ENCODE measurements around the gene ADSS1.

Gene ADSS1

DNA sequence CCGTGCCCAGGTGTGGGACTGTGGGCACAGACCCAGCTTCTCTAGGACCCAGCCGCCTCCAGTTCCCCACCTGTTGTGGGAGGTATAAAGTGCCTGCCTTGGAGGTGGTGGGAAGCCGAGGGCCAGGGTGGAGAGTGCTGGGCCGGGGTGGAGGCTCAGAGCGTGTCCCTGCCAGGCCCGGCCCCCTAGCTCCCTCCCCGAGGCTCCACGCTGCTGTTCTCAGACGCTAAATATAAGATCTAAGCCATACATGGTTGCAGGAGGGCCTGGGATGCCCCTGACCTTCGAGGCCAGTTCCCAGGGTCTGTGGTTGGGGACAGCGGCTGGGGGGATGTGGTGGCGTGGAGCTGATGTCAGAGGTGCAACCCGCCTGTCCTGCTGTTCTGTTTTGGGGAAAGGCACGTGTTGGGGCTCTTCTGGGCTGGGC, 23.8 kb upstream of the ADSS1 start:
- DNase-seq: no peak

GRCh38 chr14:104700747-104701217, 23.2 kb upstream of the ADSS1 start:
- DNase-seq: no peak

- DNase-seq: no peak
Measured at GRCh38 chr14:104701383-104702076, 22.5 kb upstream of the ADSS1 start.

GRCh38 chr14:104702106-104702505, 21.9 kb upstream of the ADSS1 start:
- DNase-seq: no peak

DNA sequence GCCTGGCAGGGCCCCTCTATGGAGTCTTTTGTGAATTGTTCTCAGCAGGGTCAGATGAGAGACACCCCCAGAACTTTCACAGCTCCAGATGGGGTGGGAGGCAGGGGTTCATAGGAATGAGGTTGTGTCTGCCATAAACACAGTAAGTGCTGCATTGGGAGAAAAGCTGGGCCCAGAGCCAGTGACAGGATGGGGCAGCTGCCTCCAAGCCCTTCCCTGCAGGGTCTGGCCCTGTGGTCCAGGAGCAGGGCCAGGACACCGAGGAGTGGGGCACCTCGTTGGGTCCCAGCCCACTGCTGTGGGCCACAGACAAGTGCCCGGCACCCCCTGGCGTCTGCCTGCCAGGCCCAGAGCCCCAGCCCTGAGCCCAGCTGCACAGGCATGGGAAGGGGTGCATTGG, 21.4 kb upstream of the ADSS1 start:
- DNase-seq: no peak

DNA sequence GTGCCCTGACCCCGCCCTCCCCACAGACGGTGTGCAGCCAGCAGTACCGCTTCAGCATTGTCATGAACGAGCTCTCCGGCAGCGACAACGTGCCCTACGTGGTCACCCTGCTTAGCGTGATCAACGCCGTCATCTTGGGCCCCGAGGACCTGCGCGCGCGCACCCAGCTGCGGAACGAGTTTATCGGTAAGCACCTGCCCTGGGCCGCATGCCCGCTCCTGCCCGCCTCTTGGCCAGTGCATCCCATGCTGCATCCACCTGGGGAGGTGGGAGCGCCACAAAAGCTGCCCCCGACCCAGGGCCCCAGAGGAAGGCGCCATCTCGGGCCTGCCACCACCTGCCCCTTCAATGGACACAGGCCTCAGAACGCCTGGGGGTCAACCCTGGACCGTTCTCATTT, 20.8 kb upstream of the ADSS1 start:
- no peak for DNase-seq

GRCh38 chr14:104704252-104704651, 19.8 kb upstream of the ADSS1 start:
- no peak for DNase-seq

GRCh38 chr14:104705340-104706047, 18.5 kb upstream of the ADSS1 start:
- DNase-seq: no peak

DNA sequence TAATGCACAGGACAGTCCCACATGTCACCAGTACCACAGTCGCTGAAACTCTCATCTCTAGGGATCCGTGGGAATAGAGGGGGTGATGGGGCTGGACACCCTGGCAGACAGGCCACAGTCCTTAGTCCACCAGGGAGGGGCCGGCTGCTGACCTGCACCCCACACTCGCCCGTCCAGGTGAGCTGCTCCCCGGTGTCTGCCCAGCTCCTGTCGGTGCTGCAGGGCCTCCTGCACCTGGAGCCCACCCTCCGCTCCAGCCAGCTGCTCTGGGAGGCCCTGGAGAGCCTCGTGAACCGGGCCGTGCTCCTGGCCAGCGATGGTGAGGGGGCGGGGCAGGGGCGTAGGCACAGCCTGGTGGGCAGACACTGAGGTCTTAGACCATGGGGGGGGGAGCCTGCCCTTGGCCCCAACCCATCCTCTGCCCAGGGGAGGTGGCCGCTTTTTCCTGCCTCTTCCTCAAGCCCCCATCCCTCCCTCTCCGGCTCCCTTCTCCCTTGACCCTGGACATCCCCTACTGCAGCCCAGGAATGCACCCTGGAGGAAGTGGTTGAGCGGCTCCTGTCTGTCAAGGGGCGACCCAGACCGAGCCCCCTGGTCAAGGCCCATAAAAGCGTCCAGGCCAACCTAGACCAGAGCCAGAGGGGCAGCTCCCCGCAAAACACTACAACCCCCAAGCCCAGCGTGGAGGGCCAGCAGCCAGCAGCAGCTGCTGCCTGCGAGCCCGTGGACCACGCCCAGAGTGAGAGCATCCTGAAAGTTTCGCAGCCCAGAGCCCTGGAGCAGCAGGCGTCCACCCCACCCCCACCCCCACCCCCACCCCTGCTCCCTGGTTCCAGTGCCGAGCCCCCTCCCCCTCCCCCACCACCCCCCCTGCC, 17.1 kb upstream of the ADSS1 start:
- DNase-seq: no peak

DNA sequence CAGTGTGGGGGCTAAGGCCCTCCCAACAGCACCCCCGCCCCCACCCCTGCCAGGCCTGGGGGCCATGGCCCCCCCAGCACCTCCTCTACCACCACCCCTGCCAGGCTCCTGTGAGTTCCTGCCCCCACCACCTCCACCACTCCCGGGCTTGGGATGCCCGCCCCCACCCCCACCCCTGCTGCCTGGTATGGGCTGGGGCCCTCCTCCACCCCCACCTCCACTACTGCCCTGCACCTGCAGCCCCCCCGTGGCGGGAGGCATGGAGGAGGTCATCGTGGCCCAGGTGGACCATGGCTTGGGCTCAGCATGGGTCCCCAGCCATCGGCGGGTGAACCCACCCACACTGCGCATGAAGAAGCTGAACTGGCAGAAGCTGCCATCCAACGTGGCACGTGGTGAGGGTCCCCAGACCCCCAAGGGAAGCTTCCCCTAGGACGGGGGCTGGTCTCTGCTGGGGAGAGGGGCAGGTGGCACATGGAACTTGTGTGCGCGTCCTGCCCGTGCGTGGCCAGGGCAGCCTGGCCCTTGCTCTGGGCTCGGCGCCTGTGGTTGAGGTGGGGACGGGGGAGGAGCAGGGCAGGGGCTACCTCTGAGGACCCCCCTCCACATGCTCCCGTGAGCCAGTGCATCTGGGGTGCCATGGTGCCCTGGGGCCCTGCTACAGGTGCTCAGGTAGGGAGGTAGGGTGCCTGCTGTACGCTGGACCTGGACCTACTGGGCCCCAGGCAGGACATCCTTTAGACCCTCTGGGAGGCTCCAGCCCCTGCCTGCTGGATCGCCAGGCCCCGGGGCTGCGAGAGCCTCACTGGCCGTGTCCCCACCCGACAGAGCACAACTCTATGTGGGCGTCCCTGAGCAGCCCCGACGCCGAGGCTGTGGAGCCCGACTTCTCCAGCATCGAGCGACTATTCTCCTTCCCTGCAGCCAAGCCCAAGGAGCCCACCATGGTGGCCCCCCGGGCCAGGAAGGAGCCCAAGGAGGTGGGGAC, 16.1 kb upstream of the ADSS1 start:
- DNase-seq: no peak

DNA sequence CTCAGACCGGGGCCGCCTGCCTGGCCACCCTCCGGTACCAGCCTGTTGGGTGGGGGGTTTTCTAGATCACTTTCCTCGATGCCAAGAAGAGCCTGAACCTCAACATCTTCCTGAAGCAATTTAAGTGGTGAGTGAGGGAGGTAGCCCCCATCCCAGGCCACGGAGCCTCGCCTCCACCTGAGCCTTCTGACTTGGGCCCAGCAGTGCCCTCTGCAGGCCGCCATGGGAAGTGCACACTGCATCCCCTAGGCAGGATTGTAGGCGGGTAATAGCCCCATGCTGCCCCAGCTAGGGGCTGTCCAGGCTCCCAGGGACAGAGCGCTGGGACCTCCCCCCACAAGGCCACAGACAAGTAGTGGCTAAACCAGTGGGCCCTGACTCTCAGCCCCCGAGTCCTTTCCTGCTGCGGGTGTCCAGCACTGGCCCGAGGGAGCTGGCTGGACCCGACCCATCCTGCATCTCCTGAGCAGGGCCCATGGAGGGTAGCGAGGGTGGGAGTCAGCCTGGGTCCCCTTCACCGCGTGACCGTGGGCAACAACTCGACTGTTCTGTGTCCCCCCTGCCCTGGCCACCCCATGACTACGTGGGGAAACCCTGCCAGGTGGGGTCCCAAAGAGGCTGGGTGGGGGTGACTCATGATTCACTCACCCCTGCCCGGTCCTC, 15.3 kb upstream of the ADSS1 start:
- DNase-seq: peak; percentile 64

GRCh38 chr14:104709387-104710039, 14.5 kb upstream of the ADSS1 start:
- DNase-seq: no peak

DNA sequence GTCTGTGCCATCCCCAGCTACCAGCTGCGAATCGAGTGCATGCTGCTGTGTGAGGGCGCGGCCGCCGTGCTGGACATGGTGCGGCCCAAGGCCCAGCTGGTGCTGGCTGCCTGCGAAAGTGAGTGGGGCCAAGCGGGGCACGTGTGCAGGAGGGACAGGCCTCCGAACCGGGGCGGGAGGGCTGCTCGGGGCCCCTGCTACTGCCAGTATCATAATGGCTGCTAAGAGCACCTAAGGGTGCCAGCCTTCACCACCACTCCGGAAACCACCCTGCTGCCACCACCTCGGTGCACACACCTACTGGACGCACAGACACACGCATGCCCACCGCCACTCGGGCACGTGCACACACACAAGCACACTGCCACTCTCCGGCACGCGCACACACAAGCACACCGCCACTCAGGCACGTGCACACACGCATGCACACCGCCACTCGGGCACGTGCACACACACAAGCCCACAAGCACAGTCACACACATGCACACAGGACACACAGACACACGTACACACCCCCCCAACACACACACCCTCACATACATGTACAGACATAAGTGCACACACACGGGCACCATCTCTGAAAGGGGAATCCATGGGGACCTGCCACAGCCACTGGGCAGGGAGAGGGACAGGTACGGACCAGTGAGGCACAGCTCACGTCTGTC, 13.8 kb upstream of the ADSS1 start:
- no peak for DNase-seq

DNA sequence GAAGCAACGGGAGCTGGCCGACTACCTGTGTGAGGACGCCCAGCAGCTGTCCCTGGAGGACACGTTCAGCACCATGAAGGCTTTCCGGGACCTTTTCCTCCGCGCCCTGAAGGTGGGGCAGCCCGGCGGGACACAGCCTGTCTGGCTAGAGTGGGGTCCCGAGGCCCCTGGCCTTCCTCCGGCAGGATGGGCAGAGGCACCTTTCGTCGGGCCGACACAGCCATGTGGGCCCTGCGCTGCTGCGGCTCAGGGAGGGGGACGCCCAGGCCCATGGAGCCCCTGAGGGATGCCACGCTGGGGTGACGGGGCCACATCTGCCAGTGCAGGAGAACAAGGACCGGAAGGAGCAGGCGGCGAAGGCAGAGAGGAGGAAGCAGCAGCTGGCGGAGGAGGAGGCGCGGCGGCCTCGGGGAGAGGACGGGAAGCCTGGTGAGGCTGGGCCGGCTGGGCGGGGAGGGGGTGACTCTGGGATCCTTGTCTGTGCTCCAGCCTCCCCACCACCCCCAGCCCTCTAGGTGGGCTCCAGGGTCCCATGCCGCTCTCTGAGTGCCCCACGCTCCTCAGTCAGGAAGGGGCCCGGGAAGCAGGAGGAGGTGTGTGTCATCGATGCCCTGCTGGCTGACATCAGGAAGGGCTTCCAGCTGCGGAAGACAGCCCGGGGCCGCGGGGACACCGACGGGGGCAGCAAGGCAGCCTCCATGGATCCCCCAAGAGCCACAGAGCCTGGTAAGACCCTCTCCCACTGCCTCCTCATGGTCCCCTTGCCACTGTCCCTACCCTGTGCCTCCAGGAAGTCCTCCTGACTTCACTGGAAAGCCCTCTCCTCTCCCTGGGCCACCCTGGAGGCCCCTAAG, 10.9 kb upstream of the ADSS1 start:
- DNase-seq: no peak

DNA sequence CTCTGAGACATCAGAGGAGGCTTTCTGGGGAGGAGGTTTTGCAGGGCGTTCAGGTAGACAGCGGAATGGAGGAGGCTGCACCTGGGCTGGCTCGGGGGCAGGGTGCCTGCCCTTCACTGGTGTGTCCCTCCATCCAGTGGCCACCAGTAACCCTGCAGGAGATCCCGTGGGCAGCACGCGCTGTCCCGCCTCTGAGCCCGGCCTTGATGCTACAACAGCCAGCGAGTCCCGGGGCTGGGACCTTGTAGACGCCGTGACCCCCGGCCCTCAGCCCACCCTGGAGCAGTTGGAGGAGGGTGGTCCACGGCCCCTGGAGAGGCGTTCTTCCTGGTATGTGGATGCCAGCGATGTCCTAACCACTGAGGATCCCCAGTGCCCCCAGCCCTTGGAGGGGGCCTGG, 10.0 kb upstream of the ADSS1 start:
- no peak for DNase-seq

- DNase-seq: no peak
Measured at GRCh38 chr14:104714681-104715080, 9.3 kb upstream of the ADSS1 start.

- no peak for DNase-seq
Measured at GRCh38 chr14:104715416-104715815, 8.6 kb upstream of the ADSS1 start.

GRCh38 chr14:104715871-104716270, 8.2 kb upstream of the ADSS1 start:
- DNase-seq: no peak

DNA sequence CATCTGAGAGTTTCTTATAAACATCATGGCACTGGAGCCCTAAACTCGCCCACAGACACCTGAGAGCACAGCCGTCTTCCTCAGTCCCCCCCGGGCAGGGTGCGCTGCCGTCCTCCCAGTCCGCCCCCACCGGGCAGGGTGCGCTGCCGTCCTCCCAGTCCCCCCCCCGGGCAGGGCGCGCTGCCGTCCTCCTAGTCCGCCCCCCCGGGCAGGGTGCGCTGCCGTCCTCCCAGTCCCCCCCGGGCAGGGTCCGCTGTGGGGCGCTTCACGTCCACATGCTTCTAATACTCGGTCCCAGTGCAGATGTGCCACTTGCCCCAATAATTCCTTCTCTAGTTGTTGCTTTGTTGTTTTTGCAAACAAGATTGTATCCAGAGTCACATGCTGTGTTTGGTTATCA, 6.9 kb upstream of the ADSS1 start:
- DNase-seq: no peak

DNA sequence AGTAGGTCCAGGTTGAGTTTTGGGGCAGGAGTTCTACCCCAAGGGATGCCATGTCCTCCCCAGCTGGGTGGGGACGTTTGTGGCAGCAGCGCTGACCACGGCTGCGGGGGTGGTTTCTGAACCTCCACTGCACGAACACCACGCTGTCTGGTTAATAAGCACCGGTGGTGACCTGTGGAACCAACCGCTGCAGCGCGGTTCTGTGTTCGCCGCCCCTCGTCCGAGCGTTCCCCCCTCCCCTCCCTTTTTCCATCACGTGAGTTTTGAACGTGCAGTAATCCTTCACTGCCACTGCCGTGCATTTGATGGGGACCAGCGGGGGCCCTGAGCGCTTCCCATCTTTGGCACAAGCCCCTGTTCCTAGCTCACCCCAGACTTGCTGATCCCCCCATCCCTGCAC, 6.4 kb upstream of the ADSS1 start:
- no peak for DNase-seq

Measured in COR-L47 (cell line).